RWPE2 (cell line): ENCODE results near the gene MRPL30.
"Not testable (repeated sequence)": the region's sequence is repeated elsewhere in the genome, so short reads cannot be mapped to it uniquely, and the experiment has no call there.

ENCODE experiments used
- ATAC-seq: fragments of 200-7000 bp; cut with Tn5 transposase; 3 replicates; pipeline ENCODE4 v1.9.1; 2021; ENCODE audit warnings: low read depth
- DNase-seq: peaks from one replicate; pipeline ENCODE4 v3.0.0-alpha.2; 2020; ENCODE audit warnings: low spot score
- H3K27ac ChIP-seq: fragments of 450-650 bp; 2 replicates; pipeline ENCODE4 v1.5.1; 2017; ENCODE audit warnings: mild to moderate bottlenecking; ENCODE audit not compliant: poor library complexity, severe bottlenecking
- H3K27me3 ChIP-seq: fragments of 250-450 bp; sonication (Bioruptor Pico); 2 replicates; pipeline ENCODE4 v1.5.1; 2021; ENCODE audit warnings: mild to moderate bottlenecking, moderate library complexity; ENCODE audit not compliant: insufficient read depth, poor library complexity, severe bottlenecking
- H3K36me3 ChIP-seq: fragments of 250-450 bp; sonication (Bioruptor Pico); 2 replicates; pipeline ENCODE4 v1.5.1; 2020; ENCODE audit warnings: low read depth, mild to moderate bottlenecking, moderate library complexity
- H3K4me1 ChIP-seq: fragments of 250-450 bp; sonication (Bioruptor Pico); 2 replicates; pipeline ENCODE4 v1.5.1; 2021; ENCODE audit warnings: mild to moderate bottlenecking, moderate library complexity; ENCODE audit not compliant: insufficient read depth, poor library complexity, severe bottlenecking
- H3K4me3 ChIP-seq: fragments of 250-450 bp; sonication (Bioruptor Pico); 2 replicates; pipeline ENCODE4 v1.5.1; 2021; ENCODE audit warnings: mild to moderate bottlenecking, moderate library complexity; ENCODE audit not compliant: severe bottlenecking
- H3K9me3 ChIP-seq: fragments of 250-450 bp; sonication (Bioruptor Pico); 2 replicates; pipeline ENCODE4 v1.5.1; 2021; ENCODE audit warnings: mild to moderate bottlenecking, moderate library complexity; ENCODE audit not compliant: severe bottlenecking
- CTCF ChIP-seq: fragments of 450-650 bp; IDR thresholded peaks from one replicate; pipeline ENCODE4 v1.5.1; 2017; ENCODE audit warnings: mild to moderate bottlenecking, moderate library complexity; ENCODE audit not compliant: poor library complexity, severe bottlenecking

MRPL30 gene

GRCh38 chr2:99180755-99181623 lies at the start of gene MRPL30, which contains the start of gene MITD1:
Gene MRPL30, plus strand, starts transcription at chr2:99181184. Its CDS starts 5,020 bp downstream, at chr2:99186204.
Gene MITD1, minus strand, starts transcription at chr2:99181058. Its CDS starts 77 bp downstream, at chr2:99180981.
- H3K4me1 ChIP-seq: peaks cover 22% of the 10 kb centered on the region
- no peak for TF ChIP-seq CTCF
- H3K27me3 ChIP-seq: no peaks in the 10 kb centered on the region
- DNase-seq (peak; percentile 87), ATAC-seq (peak; percentile 92)
- H3K27ac ChIP-seq: peak within 1 kb of the TSS; percentile 55
- no peaks in the 10 kb centered on the region for H3K9me3 ChIP-seq
- H3K4me3 ChIP-seq: peak within 1 kb of the TSS; percentile 64
- H3K36me3 ChIP-seq: peaks cover 19% of the 10 kb centered on the region

- not testable (repeated sequence) for ATAC-seq, H3K4me3 ChIP-seq, H3K27ac ChIP-seq, H3K9me3 ChIP-seq, H3K27me3 ChIP-seq, H3K36me3 ChIP-seq, H3K4me1 ChIP-seq, DNase-seq
Observed at GRCh38 chr2:99135044-99135556, 45.9 kb upstream of the MRPL30 start.

- H3K4me3 ChIP-seq: no peak overlapping the region
Observed at GRCh38 chr2:99139003-99139402, 42.0 kb upstream of the MRPL30 start.

DNA sequence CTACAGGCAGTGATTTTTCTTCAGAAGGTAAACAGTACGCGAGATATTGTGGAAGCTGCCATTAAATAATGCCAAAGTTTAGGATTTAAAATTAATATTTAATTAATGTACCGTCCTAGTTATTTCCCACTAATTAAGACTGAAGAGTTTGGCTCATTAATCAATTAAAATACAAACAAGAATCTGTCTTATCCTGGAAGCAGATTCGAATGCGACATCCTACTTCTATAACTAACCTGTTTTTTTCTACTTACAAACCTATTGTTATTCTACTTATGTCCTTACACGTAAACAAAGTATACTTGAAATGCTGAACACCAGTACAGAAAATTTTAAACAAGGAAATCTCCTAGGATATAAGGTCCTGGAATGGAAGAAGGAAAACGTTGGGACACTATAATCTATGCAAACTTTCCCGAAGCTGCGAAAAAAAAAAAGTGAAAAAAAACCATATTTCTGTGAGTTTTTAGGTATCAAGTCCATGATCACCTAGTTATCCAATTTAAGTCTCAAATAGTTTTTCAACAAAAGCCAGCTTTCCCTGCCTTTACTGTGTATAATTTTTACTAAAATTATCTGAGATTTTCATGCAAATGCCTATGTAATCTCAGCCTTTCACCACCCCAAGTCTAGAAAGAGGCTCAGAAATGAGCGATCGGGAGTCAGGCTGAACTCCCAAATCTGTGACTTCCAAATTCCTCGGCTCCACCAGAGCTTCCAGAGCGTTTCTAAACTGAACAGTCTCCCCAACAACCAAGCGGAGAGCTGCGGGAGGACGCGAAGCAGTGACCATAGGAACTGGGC lies 40.7 kb upstream of the MRPL30 start:
- Histone ChIP-seq H3K36me3 (no peaks in the 10 kb centered on the region), H3K4me3 (peak overlapping the region; percentile 80), H3K9me3 (no peaks in the 10 kb centered on the region), H3K27me3 (no peaks in the 10 kb centered on the region), H3K4me1 (peaks cover 3% of the 10 kb centered on the region), H3K27ac (peak overlapping the region; percentile 52)
- TF ChIP-seq CTCF: no peak
- no peak for DNase-seq
- no peak; the same call in 2 of the 3 replicates for ATAC-seq

More at GRCh38 chr2:99139003-99139402, 42.0 kb upstream of the MRPL30 start:
- TF ChIP-seq CTCF: no peak
- H3K4me1 ChIP-seq: peaks cover 3% of the 10 kb centered on the region
- no peaks in the 10 kb centered on the region for H3K27me3 ChIP-seq
- H3K9me3 ChIP-seq: peaks cover 3% of the 10 kb centered on the region
- ATAC-seq (no peak), DNase-seq (no peak)
- H3K36me3 ChIP-seq: no peaks in the 10 kb centered on the region
- no peak overlapping the region for H3K27ac ChIP-seq

DNA sequence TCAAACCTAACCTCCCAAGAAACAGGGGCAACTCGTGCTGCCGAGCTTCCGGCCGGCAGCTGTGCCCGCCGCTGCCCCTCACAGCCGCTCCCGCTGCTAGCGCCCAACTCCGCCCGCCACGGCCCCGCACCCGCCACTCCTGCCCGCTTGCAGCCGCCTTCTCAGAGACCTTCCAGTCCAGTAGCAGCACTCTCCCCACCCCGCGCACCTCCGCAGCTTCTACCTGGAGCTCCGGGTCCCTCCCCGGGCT lies 40.2 kb upstream of the MRPL30 start:
- peak overlapping the region; percentile 52 for H3K27ac ChIP-seq
- no peaks in the 10 kb centered on the region for H3K36me3 ChIP-seq
- ATAC-seq (peak; percentile 45), DNase-seq (no peak)
- peaks cover 3% of the 10 kb centered on the region for H3K4me1 ChIP-seq
- H3K9me3 ChIP-seq: no peaks in the 10 kb centered on the region
- no peak for TF ChIP-seq CTCF
- H3K27me3 ChIP-seq: no peaks in the 10 kb centered on the region
- H3K4me3 ChIP-seq: peak overlapping the region; percentile 80
